B cell (primary cell): Measurements from ENCODE around the gene CDH18. TPM values are rescaled to one million over a fixed set of nuclear protein-coding genes. Genes with fewer than 3 reads are reported as not detected.

Source experiments
- ATAC-seq: fragments of 200-7000 bp; cut with Tn5 transposase; one replicate; pipeline ENCODE4 v1.10.0; 2021; ENCODE audit warnings: low read depth, mild to moderate bottlenecking, moderate number of reproducible peaks, moderate library complexity
- CTCF ChIA-PET: fragments of 350-600 bp; sonication (Branson Sonifier 250); formaldehyde crosslinking; loops from one replicate; lab custom pipeline; 2021; ENCODE audit warnings: antibody characterized with exemption, inconsistent platforms; lab: Charles Lee
- POLR2A ChIA-PET: fragments of 350-600 bp; sonication (Branson Sonifier 250); formaldehyde crosslinking; loops from one replicate; lab custom pipeline; 2021; ENCODE audit warnings: antibody characterized with exemption; lab: Charles Lee
- DNase-seq: peaks from one replicate; pipeline ENCODE4 v3.0.0; 2013
- H2AFZ ChIP-seq: 2 replicates; pipeline ENCODE4 v1.6.1; 2012; ENCODE audit warnings: mild to moderate bottlenecking, low read depth, low read length; ENCODE audit not compliant: insufficient read depth, poor library complexity, severe bottlenecking
- H3K27ac ChIP-seq, 2 donors: 1 replicate in 1 of 2; 2 replicates in 1 of 2; pipeline ENCODE4 v1.5.1; 2012 to 2013; ENCODE audit warnings: low read length in 2 of 2, mild to moderate bottlenecking in 2 of 2, moderate library complexity in 1 of 2
- H3K27me3 ChIP-seq, 4 experiments: fragments of 200-600 bp in 1 of 4; sonication (generic) in 1 of 4; replicated peaks in 1 of 4; 1 replicate in 2 of 4; 2 replicates in 2 of 4; pipeline versions ENCODE4 v1.6.1 to v1.7.0; 2013 to 2016; ENCODE audit warnings: low read length in 3 of 4, mild to moderate bottlenecking in 2 of 4, mixed read lengths in 1 of 4, moderate library complexity in 1 of 4; ENCODE audit not compliant: insufficient read depth in 4 of 4, control insufficient read depth in 3 of 4; ENCODE audit errors: control extremely low read depth in 1 of 4
- H3K36me3 ChIP-seq, 2 experiments: replicated peaks in 1 of 2; 1 replicate in 1 of 2; 2 replicates in 1 of 2; pipeline versions ENCODE4 v1.6.1 to v1.7.1; 2013; ENCODE audit warnings: low read length in 1 of 2; ENCODE audit not compliant: insufficient read depth in 2 of 2, control insufficient read depth in 1 of 2; ENCODE audit errors: control extremely low read depth in 1 of 2, extremely low read depth in 1 of 2
- H3K4me1 ChIP-seq, 2 donors: fragments of 200-600 bp in 1 of 2; sonication (generic) in 1 of 2; 1 replicate in 1 of 2; 2 replicates in 1 of 2; pipeline versions ENCODE4 v1.5.1 to v1.6.1; 2013 to 2017; ENCODE audit warnings: low read length in 2 of 2; ENCODE audit not compliant: control insufficient read depth in 2 of 2, insufficient read depth in 2 of 2
- H3K4me2 ChIP-seq: replicated peaks from 2 replicates; pipeline ENCODE3; 2012; ENCODE audit warnings: mild to moderate bottlenecking, low read depth, low read length; ENCODE audit not compliant: poor library complexity, severe bottlenecking
- H3K4me3 ChIP-seq, 5 experiments: fragments of 200-600 bp in 1 of 5; sonication (generic) in 1 of 5; 1 replicate in 3 of 5; 2 replicates in 2 of 5; pipeline versions ENCODE4 v1.5.1 to v1.7.0; 2011 to 2016; ENCODE audit warnings: low read length in 4 of 5, mild to moderate bottlenecking in 4 of 5, low read depth in 2 of 5, control low read depth in 1 of 5, moderate library complexity in 1 of 5; ENCODE audit not compliant: insufficient read depth in 1 of 5; ENCODE audit errors: control extremely low read depth in 1 of 5, extremely low read depth in 1 of 5
- H3K79me2 ChIP-seq: fragments of 200-600 bp; sonication (generic); one replicate; pipeline ENCODE4 v1.6.0; 2016; ENCODE audit warnings: low read length; ENCODE audit not compliant: control insufficient read depth, insufficient read depth
- H3K9ac ChIP-seq: fragments of 200-600 bp; sonication (generic); 2 replicates; pipeline ENCODE4 v1.6.1; 2017; ENCODE audit warnings: mild to moderate bottlenecking, low read length, moderate library complexity
- H3K9me3 ChIP-seq, 3 donors: one replicate each; pipeline versions ENCODE4 v1.6.1 to v1.7.1; 2013; ENCODE audit warnings: low read length in 2 of 3; ENCODE audit not compliant: control insufficient read depth in 2 of 3, insufficient read depth in 1 of 3; ENCODE audit errors: control extremely low read depth in 1 of 3
- H4K20me1 ChIP-seq: 2 replicates; pipeline ENCODE4 v1.6.0; 2012; ENCODE audit warnings: mild to moderate bottlenecking, low read length; ENCODE audit not compliant: insufficient read depth, control insufficient read depth, poor library complexity, severe bottlenecking
- H3K27ac Mint-ChIP-seq: one replicate; pipeline ENCODE4 v1.8.0; 2021; ENCODE audit warnings: mixed read lengths
- H3K27me3 Mint-ChIP-seq: one replicate; pipeline ENCODE4 v1.8.0; 2021; ENCODE audit warnings: mixed read lengths
- H3K4me1 Mint-ChIP-seq: one replicate; pipeline ENCODE4 v1.8.0; 2021; ENCODE audit warnings: mixed read lengths
- H3K4me3 Mint-ChIP-seq: one replicate; pipeline ENCODE4 v1.8.0; 2021; ENCODE audit warnings: mixed read lengths
- H3K9me3 Mint-ChIP-seq: one replicate; pipeline ENCODE4 v1.8.0; 2022; ENCODE audit warnings: mixed read lengths; ENCODE audit not compliant: insufficient read depth
- EZH2 ChIP-seq: IDR thresholded peaks from 2 replicates; pipeline ENCODE4 v1.6.1; 2012; ENCODE audit warnings: borderline replicate concordance, low read depth, mild to moderate bottlenecking, moderate library complexity, low read length; ENCODE audit not compliant: insufficient read depth, poor library complexity, severe bottlenecking
- WGBS: methylation state at CpG from one replicate; pipeline ENCODE4 v1.1.5; 2013; ENCODE audit warnings: missing lambda C conversion rate; ENCODE audit not compliant: insufficient coverage; 5-methylcytosine and 5-hydroxymethylcytosine counted together
- intact Hi-C: fragments of 100-400 bp; cut with micrococcal nuclease; formaldehyde crosslinking; loops from one replicate; pipeline ENCODE4 v1.10.0; 2022
- polyA plus RNA-seq: library from polyadenylated mRNA; depleted of rRNA; stranded (reverse); fragments of >200 nt; gene quantifications from 2 replicates; pipeline ENCODE4 v1.2.3, GENCODE V29; 2012
- total RNA-seq, 2 donors: library from RNA; stranded (reverse); fragments of 120-200 nt in 1 of 2; gene quantifications; 1 replicate in 1 of 2; 2 replicates in 1 of 2; pipeline versions ENCODE4 v1.2.3 to v1.2.4, GENCODE V29; 2013 to 2022
- TF ChIP-seq, protein P1 (sequence below): fragments of 200-600 bp; IDR thresholded peaks from one replicate; pipeline ENCODE4 v1.8.0; 2022; ENCODE audit warnings: antibody characterized with exemption, mild to moderate bottlenecking

Gene CDH18
- total and polyA plus RNA-seq, 2 donors (not counting 1 experiment from before 2014, with no cell fraction given): not detected

DNA sequence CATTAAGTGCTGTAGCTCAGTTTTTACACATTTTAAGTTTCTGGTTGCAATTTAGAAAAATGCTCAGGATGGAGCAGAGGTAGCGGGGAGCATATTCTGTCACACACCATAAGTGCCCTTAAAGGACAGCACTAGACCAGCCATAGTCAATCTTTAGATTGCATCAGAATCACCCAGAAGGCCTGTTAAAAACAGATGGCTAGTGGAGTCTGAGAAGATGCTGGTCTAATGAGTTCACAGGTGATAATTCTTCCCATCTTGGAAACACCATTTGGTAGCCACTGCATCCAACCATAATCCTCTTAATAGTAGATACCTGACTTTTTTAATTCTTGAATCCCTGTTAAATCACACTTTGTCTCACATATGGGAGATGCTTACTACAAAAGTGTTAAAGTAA, 113.2 kb downstream of the CDH18 start:
- TF ChIP-seq, protein P1, sequence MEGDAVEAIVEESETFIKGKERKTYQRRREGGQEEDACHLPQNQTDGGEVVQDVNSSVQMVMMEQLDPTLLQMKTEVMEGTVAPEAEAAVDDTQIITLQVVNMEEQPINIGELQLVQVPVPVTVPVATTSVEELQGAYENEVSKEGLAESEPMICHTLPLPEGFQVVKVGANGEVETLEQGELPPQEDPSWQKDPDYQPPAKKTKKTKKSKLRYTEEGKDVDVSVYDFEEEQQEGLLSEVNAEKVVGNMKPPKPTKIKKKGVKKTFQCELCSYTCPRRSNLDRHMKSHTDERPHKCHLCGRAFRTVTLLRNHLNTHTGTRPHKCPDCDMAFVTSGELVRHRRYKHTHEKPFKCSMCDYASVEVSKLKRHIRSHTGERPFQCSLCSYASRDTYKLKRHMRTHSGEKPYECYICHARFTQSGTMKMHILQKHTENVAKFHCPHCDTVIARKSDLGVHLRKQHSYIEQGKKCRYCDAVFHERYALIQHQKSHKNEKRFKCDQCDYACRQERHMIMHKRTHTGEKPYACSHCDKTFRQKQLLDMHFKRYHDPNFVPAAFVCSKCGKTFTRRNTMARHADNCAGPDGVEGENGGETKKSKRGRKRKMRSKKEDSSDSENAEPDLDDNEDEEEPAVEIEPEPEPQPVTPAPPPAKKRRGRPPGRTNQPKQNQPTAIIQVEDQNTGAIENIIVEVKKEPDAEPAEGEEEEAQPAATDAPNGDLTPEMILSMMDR: no peak
- TF ChIP-seq EZH2: no peak
- Histone ChIP-seq H3K79me2 (no peaks in the 10 kb centered on the region), H3K27me3 (no peaks in the 10 kb centered on the region), H3K4me3 (no peak overlapping the region), H4K20me1 (no peaks in the 10 kb centered on the region), H3K9me3 (peaks cover 0 to 4% (median 0%) of the 10 kb centered on the region in 3 donors), H3K36me3 (no peaks in the 10 kb centered on the region), H2AFZ (no peak overlapping the region), H3K4me1 (no peaks in the 10 kb centered on the region), H3K9ac (no peak overlapping the region), H3K4me2 (no peak overlapping the region), H3K27ac (no peak overlapping the region)
- POLR2A ChIA-PET: no interaction called here
- no peaks in the 10 kb centered on the region for H3K27me3 Mint-ChIP-seq
- H3K27ac Mint-ChIP-seq: no peak overlapping the region
- DNase-seq (no peak), ATAC-seq (no peak)
- no peak overlapping the region for H3K4me3 Mint-ChIP-seq
- CTCF ChIA-PET: no interaction called here
- no peaks in the 10 kb centered on the region for H3K4me1 Mint-ChIP-seq
- intact Hi-C loops: no loop called here
- H3K9me3 Mint-ChIP-seq: peaks cover 3% of the 10 kb centered on the region
- no CpG with 5 or more reads among the region's 1 CpG for WGBS

DNA sequence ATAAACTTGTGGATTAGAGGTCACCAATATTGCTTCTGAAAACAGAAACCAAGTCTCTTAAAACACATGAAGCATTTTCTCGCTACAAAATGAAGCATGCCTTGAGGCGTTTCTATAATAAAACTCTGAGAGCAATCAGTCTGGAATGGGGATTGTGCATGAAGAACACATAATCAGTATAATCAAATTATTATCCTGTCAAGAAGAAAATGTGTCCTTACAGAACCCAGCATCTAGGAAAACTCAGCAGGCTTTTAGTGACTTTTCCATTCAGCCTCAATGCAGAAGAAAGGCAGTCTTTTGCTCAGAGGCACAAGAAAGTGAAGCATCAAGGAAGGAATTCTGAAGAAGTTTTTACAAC, 121.9 kb downstream of the CDH18 start:
- ChIA-PET CTCF (no interaction called here), POLR2A (no interaction called here)
- H3K9ac ChIP-seq: no peak overlapping the region
- H4K20me1 ChIP-seq: no peaks in the 10 kb centered on the region
- no peaks in the 10 kb centered on the region for H3K27me3 Mint-ChIP-seq
- no peak overlapping the region for H2AFZ ChIP-seq
- H3K27me3 ChIP-seq: no peaks in the 10 kb centered on the region
- DNase-seq: no peak
- no CpG with 5 or more reads among the region's 2 CpGs for WGBS
- no peaks in the 10 kb centered on the region for H3K4me1 ChIP-seq
- no peak overlapping the region for H3K4me3 Mint-ChIP-seq
- no peaks in the 10 kb centered on the region for H3K36me3 ChIP-seq
- H3K4me1 Mint-ChIP-seq: no peaks in the 10 kb centered on the region
- H3K4me2 ChIP-seq: no peak overlapping the region
- no peaks in the 10 kb centered on the region for H3K79me2 ChIP-seq
- ATAC-seq: no peak
- TF ChIP-seq, protein P1: no peak
- no peak for TF ChIP-seq EZH2
- H3K9me3 Mint-ChIP-seq: peaks cover 6% of the 10 kb centered on the region
- H3K4me3 ChIP-seq: no peak overlapping the region
- no peak overlapping the region for H3K27ac Mint-ChIP-seq
- intact Hi-C loops: no loop called here
- H3K27ac ChIP-seq: no peak overlapping the region
- H3K9me3 ChIP-seq: peaks cover 0 to 2% (median 0%) of the 10 kb centered on the region in 3 donors
